Fibroblast of lung (primary cell): ENCODE results near the gene ZNF501. TPM values are rescaled to one million over a fixed set of nuclear protein-coding genes. Genes with fewer than 3 reads are reported as not detected.
A peak's percentile ranks its signal among the peaks of the same experiment; 100 is the strongest.

Experiments used
- DNase-seq, 2 donors: peaks; one replicate each; pipeline versions ENCODE4 v3.0.0 to v3.0.0-alpha.2; 2010; ENCODE audit warnings: low read depth in 2 of 2
- H2AFZ ChIP-seq: 2 replicates; pipeline ENCODE4 v1.5.1; 2012; ENCODE audit warnings: low read length, control low read depth, inconsistent platforms
- H3K27ac ChIP-seq: 2 replicates; pipeline ENCODE4 v1.5.1; 2011; ENCODE audit warnings: low read length, control low read depth; ENCODE audit not compliant: insufficient read depth
- H3K27me3 ChIP-seq: 2 replicates; pipeline ENCODE4 v1.5.1; 2011; ENCODE audit warnings: mild to moderate bottlenecking, low read length; ENCODE audit not compliant: control insufficient read depth, insufficient read depth
- H3K36me3 ChIP-seq: 2 replicates; pipeline ENCODE4 v1.5.1; 2011; ENCODE audit warnings: low read length; ENCODE audit not compliant: control insufficient read depth, insufficient read depth
- H3K4me1 ChIP-seq: 2 replicates; pipeline ENCODE4 v1.5.1; 2011; ENCODE audit warnings: low read length; ENCODE audit not compliant: control insufficient read depth, insufficient read depth; ENCODE audit errors: extremely low read depth
- H3K4me2 ChIP-seq: 2 replicates; pipeline ENCODE4 v1.5.1; 2011; ENCODE audit warnings: low read length, control low read depth; ENCODE audit not compliant: insufficient read depth; ENCODE audit errors: extremely low read depth
- H3K4me3 ChIP-seq, 4 experiments: fragments of 200-600 bp in 1 of 4; sonication (generic) in 1 of 4; replicated peaks in 1 of 4; 2 replicates each; pipeline ENCODE4 v1.5.1; 2011 to 2016; ENCODE audit warnings: low read length in 4 of 4, low read depth in 3 of 4, mild to moderate bottlenecking in 3 of 4, control low read depth in 2 of 4, inconsistent platforms in 1 of 4, mixed read lengths in 1 of 4; ENCODE audit not compliant: insufficient read depth in 1 of 4; ENCODE audit errors: control extremely low read depth in 1 of 4
- H3K79me2 ChIP-seq: 2 replicates; pipeline ENCODE4 v1.5.1; 2012; ENCODE audit warnings: mild to moderate bottlenecking, low read length, inconsistent platforms; ENCODE audit not compliant: control insufficient read depth, insufficient read depth
- H3K9ac ChIP-seq: 2 replicates; pipeline ENCODE4 v1.5.1; 2011; ENCODE audit warnings: mild to moderate bottlenecking, low read length, control low read depth; ENCODE audit not compliant: insufficient read depth
- H3K9me3 ChIP-seq: 2 replicates; pipeline ENCODE4 v1.5.1; 2012; ENCODE audit warnings: low read depth, low read length; ENCODE audit not compliant: control insufficient read depth, insufficient read depth
- H4K20me1 ChIP-seq: 2 replicates; pipeline ENCODE4 v1.5.1; 2011; ENCODE audit warnings: low read length; ENCODE audit not compliant: control insufficient read depth, insufficient read depth; ENCODE audit errors: extremely low read depth
- EZH2 ChIP-seq: IDR thresholded peaks from 2 replicates; pipeline ENCODE4 v1.5.1; 2012; ENCODE audit warnings: low read length, control low read depth, mild to moderate bottlenecking; ENCODE audit errors: missing control alignments
- polyA plus RNA-seq, 2 donors: library from polyadenylated mRNA; depleted of rRNA in 1 of 2; stranded (reverse) in 1 of 2; unstranded in 1 of 2; fragments of >200 nt; gene quantifications; 2 replicates each; pipeline ENCODE4 v1.2.1, GENCODE V29; 2011 to 2012; ENCODE audit warnings: missing spikeins in 1 of 2
- total RNA-seq: library from RNA; depleted of rRNA; stranded (reverse); fragments of >200 nt; gene quantifications from 2 replicates; pipeline ENCODE4 v1.2.1, GENCODE V29; 2014
- TF ChIP-seq, protein P1 (sequence below), 2 donors: IDR thresholded peaks in 1 of 2; conservative IDR thresholded peaks in 1 of 2; 1 replicate in 1 of 2; 2 replicates in 1 of 2; pipeline ENCODE4 v1.5.1; 2011 to 2012; ENCODE audit warnings: low read length in 2 of 2, control low read depth in 1 of 2, inconsistent platforms in 1 of 2, low read depth in 1 of 2, mild to moderate bottlenecking in 1 of 2

ZNF501 gene
- total and polyA plus RNA-seq, 2 donors (not counting 1 experiment from before 2014, with no cell fraction given): 3.7 to 16.0 TPM

DNA sequence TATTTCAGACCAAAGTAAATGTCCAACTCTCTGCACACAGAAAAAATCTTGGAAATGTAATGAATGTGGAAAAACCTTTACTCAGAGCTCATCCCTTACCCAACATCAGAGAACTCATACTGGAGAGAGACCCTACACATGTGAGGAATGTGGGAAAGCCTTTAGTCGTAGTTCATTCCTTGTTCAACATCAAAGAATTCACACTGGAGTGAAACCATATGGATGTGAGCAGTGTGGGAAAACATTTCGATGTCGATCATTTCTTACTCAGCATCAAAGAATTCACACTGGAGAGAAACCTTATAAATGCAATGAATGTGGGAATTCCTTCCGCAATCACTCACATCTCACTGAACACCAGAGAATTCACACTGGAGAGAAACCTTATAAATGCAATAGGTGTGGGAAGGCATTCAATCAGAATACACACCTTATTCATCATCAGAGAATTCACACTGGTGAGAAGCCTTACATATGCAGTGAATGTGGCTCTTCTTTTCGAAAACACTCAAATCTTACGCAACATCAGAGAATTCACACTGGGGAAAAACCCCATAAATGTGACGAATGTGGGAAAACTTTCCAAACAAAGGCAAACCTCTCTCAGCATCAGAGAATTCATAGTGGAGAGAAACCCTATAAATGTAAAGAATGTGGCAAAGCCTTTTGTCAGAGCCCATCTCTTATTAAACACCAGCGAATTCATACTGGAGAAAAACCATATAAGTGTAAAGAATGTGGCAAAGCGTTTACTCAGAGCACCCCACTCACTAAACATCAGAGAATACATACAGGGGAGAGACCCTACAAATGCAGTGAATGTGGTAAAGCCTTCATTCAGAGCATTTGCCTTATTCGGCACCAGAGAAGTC, 8.0 kb upstream of the ZNF501 start:
- Histone ChIP-seq H2AFZ (no peak overlapping the region), H3K9ac (no peak overlapping the region), H3K4me3 (no peak overlapping the region), H3K4me2 (no peak overlapping the region), H4K20me1 (no peaks in the 10 kb centered on the region), H3K27me3 (no peaks in the 10 kb centered on the region), H3K36me3 (no peaks in the 10 kb centered on the region), H3K79me2 (no peaks in the 10 kb centered on the region), H3K9me3 (peaks cover 6% of the 10 kb centered on the region), H3K27ac (no peak overlapping the region), H3K4me1 (no peaks in the 10 kb centered on the region)
- TF ChIP-seq, protein P1, sequence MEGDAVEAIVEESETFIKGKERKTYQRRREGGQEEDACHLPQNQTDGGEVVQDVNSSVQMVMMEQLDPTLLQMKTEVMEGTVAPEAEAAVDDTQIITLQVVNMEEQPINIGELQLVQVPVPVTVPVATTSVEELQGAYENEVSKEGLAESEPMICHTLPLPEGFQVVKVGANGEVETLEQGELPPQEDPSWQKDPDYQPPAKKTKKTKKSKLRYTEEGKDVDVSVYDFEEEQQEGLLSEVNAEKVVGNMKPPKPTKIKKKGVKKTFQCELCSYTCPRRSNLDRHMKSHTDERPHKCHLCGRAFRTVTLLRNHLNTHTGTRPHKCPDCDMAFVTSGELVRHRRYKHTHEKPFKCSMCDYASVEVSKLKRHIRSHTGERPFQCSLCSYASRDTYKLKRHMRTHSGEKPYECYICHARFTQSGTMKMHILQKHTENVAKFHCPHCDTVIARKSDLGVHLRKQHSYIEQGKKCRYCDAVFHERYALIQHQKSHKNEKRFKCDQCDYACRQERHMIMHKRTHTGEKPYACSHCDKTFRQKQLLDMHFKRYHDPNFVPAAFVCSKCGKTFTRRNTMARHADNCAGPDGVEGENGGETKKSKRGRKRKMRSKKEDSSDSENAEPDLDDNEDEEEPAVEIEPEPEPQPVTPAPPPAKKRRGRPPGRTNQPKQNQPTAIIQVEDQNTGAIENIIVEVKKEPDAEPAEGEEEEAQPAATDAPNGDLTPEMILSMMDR (conservative IDR thresholded peaks at IDR 0.05 in 1 of 2, IDR thresholded peaks at IDR 0.05 in 1 of 2; ENCODE audit: low read depth in 1 of 2, low read length in 2 of 2): no peak
- TF ChIP-seq EZH2: no peak
- peak; percentile 20 to 33 for DNase-seq

DNA sequence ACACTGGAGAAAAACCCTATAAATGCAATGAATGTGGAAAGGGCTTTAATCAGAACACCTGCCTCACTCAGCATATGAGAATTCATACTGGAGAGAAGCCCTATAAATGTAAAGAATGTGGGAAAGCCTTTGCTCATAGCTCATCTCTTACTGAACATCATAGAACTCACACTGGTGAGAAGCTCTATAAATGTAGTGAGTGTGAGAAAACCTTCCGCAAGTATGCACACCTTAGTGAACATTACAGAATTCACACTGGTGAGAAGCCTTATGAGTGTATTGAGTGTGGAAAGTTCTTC, 7.4 kb upstream of the ZNF501 start:
- Histone ChIP-seq H3K9me3 (peaks cover 6% of the 10 kb centered on the region), H3K4me1 (no peaks in the 10 kb centered on the region), H3K4me3 (no peak overlapping the region)

DNA sequence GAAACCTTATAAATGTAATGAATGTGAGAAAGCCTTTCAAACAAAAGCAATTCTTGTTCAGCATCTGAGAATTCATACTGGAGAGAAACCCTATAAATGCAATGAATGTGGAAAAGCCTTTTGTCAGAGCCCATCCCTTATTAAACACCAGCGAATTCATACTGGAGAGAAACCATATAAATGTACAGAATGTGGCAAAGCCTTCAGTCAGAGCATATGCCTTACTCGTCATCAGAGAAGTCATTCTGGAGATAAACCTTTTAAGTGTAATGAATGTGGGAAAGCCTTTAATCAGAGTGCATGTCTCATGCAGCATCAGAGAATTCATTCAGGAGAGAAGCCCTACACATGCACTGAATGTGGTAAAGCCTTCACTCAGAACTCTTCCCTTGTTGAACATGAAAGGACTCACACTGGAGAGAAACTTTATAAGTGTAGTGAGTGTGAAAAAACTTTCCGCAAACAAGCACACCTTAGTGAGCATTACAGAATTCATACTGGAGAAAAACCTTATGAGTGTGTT, 5.3 kb downstream of the ZNF501 start:
- no peaks in the 10 kb centered on the region for H4K20me1 ChIP-seq
- no peak overlapping the region for H3K9ac ChIP-seq
- DNase-seq: peak in 1 of 2 donors; percentile 4
- no peak overlapping the region for H3K4me2 ChIP-seq
- H3K27ac ChIP-seq: no peak overlapping the region
- H3K4me3 ChIP-seq: no peak overlapping the region
- H3K4me1 ChIP-seq: no peaks in the 10 kb centered on the region
- no peaks in the 10 kb centered on the region for H3K27me3 ChIP-seq
- peaks cover 2% of the 10 kb centered on the region for H3K9me3 ChIP-seq
- H2AFZ ChIP-seq: no peak overlapping the region
- no peaks in the 10 kb centered on the region for H3K79me2 ChIP-seq
- no peaks in the 10 kb centered on the region for H3K36me3 ChIP-seq
- TF ChIP-seq, protein P1 (conservative IDR thresholded peaks at IDR 0.05 in 1 of 2, IDR thresholded peaks at IDR 0.05 in 1 of 2; ENCODE audit: low read depth in 1 of 2, low read length in 2 of 2): no peak
- no peak for TF ChIP-seq EZH2

More for the DNA sequence above, 7.4 kb upstream of the ZNF501 start:
- peak in 1 of 2 donors; percentile 4 for DNase-seq
- TF ChIP-seq, protein P1 (conservative IDR thresholded peaks at IDR 0.05 in 1 of 2, IDR thresholded peaks at IDR 0.05 in 1 of 2; ENCODE audit: low read depth in 1 of 2, low read length in 2 of 2): no peak
- no peak for TF ChIP-seq EZH2
- no peak overlapping the region for H3K27ac ChIP-seq
- H4K20me1 ChIP-seq: no peaks in the 10 kb centered on the region
- H3K79me2 ChIP-seq: no peaks in the 10 kb centered on the region
- H3K36me3 ChIP-seq: no peaks in the 10 kb centered on the region
- H3K4me2 ChIP-seq: no peak overlapping the region
- no peaks in the 10 kb centered on the region for H3K27me3 ChIP-seq
- no peak overlapping the region for H3K9ac ChIP-seq
- no peak overlapping the region for H2AFZ ChIP-seq
